Middle frontal gyrus (tissue), 1 donor: ENCODE data around the gene TXNDC11.
A peak's percentile ranks its signal among the peaks of the same experiment; 100 is the strongest.

Source experiments
- DNase-seq: peaks from one replicate; pipeline ENCODE4 v3.0.0-alpha.2; 2015; ENCODE audit warnings: low spot score; ENCODE audit errors: extremely low spot score

Gene TXNDC11

DNA sequence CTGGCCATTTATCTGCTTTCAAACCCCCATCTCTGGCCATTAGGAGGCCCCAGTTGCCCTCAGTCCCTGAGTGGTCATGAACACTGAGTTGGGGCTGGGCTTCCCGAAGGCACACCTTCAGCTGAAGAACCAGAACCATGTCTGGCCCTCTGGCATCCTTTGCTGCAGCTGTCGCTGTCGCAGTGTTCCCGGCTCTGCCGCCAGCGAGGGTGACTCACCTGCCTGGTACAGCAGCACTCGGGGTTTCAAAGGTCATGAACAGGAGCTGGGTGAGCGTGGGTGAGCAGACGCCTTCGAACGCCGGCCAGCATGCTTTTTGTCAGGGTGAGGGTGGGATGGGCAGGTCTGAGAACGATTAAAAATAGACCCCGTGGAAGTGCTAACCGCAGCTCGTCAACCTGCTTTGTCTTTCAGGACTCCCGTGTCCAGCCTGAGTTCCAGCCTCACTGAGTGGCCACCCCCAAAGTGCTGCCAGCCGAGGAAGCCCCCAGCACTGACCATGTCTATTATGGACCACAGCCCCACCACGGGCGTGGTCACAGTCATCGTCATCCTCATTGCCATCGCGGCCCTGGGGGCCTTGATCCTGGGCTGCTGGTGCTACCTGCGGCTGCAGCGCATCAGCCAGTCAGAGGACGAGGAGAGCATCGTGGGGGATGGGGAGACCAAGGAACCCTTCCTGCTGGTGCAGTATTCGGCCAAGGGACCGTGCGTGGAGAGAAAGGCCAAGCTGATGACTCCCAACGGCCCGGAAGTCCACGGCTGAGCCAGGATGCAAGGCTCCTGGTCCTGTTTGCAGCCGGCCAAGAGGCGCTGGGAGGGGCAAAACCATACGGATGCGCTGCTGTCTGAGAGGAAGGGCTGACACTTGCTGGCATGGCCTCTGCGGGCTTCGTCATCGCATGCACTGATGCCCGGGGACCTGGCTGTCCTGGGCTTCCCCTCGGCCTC lies 66.8 kb downstream of the TXNDC11 start:
- DNase-seq = no peak

- DNase-seq = no peak
Measured at GRCh38 chr16:11674818-11675560, 67.7 kb downstream of the TXNDC11 start.

DNA sequence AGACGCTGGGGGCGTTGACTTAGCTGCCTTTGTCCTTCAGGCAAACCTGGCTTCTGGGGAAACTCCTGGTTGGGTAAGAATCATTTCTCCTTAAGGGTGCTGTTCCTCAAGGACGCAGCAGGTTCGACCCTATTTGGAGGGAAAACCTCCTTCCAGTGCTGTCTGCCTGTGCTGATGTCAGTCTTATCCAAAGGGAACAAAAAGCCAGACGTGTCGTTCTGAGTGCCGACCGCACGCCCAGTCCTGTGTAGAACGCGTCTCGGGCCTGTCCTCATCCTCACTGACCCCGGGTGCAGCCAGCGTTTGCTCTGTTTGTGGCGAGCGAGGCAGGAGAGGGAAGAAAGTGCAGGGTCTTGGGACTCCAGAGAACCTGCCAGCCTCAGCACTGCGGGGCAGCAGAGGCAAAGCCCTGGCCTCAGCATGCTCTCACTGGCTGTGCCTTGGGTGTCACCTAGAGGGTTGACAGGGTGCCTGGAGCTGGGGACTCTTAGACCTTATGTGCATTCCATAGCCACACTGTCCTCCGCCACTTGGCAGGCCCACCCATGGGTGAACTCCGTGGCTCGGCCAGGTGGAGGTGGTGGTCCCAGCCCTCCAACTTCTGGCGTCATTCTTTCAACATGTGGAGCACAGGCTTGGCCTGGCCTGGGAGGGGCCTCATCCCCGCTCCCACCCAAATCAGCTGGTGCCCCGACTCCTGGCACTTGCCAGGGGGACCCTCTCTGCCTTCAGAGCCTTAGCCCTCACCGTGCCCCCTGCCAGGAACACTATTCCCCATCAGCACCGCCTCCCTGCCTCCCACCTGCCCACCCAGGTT lies 68.4 kb downstream of the TXNDC11 start:
- DNase-seq = no peak

- no peak for DNase-seq
Measured at GRCh38 chr16:11673091-11674000, 69.3 kb downstream of the TXNDC11 start.

- no peak for DNase-seq
Measured at GRCh38 chr16:11672206-11673090, 70.2 kb downstream of the TXNDC11 start.

- no peak for DNase-seq
Measured at GRCh38 chr16:11671676-11672075, 71.0 kb downstream of the TXNDC11 start.

DNA sequence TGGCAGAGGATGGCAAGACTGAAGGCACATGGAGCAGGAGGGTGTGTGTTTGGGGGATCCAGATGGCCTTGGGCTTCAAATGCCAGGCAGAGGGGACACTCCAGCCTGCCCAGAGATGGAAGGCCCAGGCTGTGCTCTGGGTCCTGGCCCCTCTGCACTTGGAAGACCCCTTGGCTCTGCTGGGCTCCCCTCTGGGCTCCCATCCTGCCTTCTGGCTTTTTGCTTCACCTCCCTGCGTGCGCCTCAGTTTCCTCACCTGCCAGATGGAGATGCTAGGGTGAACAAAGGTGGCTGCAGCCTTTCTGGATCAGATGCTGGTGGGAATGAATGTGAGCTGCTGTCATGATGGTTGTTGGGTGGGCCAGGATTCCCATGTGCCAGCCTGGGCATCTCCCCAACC lies 71.4 kb downstream of the TXNDC11 start:
- DNase-seq = no peak

GRCh38 chr16:11670171-11671131 lies 72.2 kb downstream of the TXNDC11 start:
- DNase-seq = no peak

DNA sequence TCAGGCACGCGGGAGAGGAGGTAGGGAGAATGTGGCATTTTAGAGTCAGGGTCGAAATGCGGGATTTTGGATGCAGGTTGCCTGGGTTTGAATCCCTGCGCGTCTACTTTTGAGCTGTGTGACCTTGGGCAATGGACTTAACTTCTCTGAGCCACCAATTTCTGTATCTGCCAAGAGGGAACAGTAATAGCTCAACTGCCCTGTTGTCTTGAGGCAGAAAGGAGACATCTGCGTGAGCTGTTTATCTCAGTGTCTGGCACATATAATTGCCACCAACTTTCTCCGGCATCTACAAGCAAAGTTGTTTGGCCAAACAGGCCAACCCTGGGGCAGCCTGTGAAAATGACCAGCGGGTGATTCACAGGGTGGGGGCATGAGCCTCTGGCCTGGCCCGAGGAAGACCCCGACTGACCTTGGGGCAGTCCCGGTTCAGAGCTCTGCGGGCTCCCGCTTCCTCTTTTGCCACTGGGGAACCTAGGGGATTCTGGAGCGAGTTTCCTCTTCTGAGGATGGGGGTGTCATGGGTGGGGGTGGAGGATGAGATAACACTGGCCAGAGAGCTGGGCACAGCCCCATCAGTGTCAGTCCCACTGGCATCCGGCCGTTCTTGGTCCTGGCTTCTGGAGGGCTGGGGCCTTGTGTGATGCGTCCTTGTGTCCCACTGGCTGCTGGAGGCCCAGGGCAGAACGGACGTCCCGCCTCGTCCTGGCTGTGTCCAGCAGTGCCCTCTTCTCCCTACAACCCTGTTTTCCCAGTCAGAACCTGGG lies 73.1 kb downstream of the TXNDC11 start:
- no peak for DNase-seq

DNA sequence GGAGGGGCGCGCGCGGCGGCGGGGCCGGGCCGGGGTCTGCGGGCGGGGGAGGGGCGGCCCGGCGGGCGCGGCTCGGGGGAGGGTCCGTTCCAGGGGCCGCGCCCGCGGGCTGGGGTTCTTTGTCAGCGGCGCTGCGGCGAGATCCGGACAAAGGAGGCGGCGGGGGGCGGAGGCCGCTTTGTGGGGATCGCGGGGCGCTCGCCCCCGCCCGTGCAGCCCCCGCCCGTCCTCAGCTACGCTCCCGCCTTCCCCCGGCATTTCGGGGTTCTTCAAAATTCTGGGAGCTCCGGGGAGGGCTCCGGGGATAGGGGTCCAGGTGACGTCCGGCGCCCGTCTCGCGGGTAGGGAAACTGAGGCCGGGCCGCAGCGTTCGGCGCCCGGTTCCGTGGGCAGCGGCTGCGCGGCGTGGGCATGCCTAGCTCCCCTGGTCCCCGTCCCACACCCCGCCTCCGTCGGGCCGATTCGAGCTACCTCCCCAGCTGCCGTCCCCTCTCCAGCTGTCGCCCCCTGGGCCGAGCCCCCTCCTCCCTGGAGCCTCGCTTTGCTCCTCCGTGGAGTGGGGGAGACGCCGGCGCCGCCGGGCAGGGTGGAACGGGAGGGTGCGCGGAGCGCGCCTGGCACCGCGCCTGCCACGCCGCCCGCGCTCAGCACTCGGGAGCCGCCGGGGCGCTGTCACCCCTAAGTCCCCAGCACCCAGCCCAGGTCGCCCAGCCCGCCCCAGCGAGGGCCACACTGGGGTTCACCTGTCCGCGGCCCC lies 73.9 kb downstream of the TXNDC11 start:
- DNase-seq = no peak

- DNase-seq = peak; percentile 71
Measured at GRCh38 chr16:11667824-11668622, 74.6 kb downstream of the TXNDC11 start, which contains the start of gene SNN. Gene SNN, plus strand, starts transcription at chr16:11668455. Its CDS starts 7,605 bp downstream, at chr16:11676060.

DNA sequence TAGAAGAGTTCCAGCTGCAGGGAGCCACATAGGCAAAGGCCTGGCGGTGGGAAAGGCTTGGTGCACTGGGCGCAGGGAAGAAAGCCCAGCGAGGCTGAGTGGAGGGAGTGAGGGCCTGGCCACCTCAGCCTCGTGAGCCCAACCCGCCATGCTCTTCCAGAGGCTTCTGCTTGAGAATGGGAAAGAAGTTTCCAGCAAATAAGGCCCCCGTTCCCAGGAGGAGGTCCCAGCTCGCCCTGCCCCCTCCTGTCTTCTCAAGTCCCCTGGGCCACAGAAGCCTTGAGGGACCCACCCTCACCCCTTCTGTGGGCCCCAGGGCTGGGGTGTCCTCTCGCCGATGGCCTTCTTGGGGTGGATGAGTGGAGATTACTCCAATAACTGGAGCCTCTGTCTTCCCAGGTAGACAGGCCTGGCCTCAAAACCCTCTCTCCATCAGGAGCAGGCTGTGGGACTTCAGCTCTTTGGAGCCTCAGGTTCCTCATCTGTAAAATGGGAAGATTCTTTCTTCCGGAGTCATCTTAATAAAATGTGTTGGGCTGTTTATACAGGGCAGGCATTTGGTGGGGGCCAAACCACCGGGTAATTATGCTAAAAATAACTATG lies 75.3 kb downstream of the TXNDC11 start:
- DNase-seq = no peak

GRCh38 chr16:11666103-11667055 lies 76.3 kb downstream of the TXNDC11 start:
- no peak for DNase-seq

DNA sequence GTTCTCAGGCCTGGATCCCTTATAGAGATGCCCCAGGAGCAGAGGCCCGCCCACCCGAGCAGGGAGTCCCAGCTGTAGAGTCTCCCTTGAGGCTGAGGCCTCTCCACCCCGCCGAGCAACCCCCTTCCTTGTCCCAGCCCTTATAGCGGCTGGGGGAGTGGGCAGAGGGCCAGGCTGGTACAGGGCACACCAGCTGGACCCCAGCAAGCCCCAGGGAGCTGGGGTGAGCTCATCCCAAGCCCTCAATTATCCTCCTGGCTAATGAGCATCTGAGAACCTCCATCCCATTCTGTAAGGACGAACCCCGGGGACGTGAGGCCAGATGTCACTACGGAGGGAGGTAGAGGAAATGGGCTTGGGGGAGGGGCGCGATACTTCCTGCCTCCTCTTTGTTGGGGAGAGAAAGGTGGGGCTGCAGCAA lies 77.6 kb downstream of the TXNDC11 start:
- no peak for DNase-seq
